Mammary epithelial cell (primary cell): ENCODE measurements around the gene C1QTNF2.

Experiments
- EZH2 ChIP-seq: IDR thresholded peaks from 2 replicates; pipeline ENCODE4 v1.6.1; 2012; ENCODE audit warnings: low read length, inconsistent platforms, borderline replicate concordance
- TF ChIP-seq, protein P1 (sequence below), 2 donors: IDR thresholded peaks in 1 of 2; conservative IDR thresholded peaks in 1 of 2; 2 replicates each; pipeline ENCODE4 v1.5.1; 2011 to 2012; ENCODE audit warnings: inconsistent platforms in 2 of 2, low read length in 2 of 2, mild to moderate bottlenecking in 2 of 2, control low read depth in 1 of 2, low read depth in 1 of 2; ENCODE audit not compliant: insufficient read depth in 1 of 2; ENCODE audit errors: extremely low read depth in 1 of 2

DNA sequence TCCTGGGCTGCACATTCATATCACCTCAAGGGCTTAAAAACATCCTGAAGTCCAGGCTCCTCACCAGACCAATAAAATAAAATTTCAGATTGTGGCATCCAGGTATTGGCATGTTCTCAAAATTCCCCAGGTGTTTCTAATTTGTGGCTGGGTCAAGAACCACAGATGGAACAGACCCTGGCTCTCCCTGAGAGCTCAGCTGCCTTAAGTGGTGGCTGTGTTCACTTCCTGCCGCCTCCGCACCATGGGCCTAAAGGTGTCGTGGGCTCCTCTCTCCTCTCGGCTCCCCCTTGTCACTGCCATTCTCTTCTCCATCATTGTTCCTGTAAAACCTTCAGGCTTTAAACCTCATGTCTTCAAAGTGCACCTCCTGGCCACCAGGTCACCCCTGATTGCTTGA is 40.2 kb downstream of the C1QTNF2 start:
- no peak for TF ChIP-seq EZH2
- TF ChIP-seq, protein P1, sequence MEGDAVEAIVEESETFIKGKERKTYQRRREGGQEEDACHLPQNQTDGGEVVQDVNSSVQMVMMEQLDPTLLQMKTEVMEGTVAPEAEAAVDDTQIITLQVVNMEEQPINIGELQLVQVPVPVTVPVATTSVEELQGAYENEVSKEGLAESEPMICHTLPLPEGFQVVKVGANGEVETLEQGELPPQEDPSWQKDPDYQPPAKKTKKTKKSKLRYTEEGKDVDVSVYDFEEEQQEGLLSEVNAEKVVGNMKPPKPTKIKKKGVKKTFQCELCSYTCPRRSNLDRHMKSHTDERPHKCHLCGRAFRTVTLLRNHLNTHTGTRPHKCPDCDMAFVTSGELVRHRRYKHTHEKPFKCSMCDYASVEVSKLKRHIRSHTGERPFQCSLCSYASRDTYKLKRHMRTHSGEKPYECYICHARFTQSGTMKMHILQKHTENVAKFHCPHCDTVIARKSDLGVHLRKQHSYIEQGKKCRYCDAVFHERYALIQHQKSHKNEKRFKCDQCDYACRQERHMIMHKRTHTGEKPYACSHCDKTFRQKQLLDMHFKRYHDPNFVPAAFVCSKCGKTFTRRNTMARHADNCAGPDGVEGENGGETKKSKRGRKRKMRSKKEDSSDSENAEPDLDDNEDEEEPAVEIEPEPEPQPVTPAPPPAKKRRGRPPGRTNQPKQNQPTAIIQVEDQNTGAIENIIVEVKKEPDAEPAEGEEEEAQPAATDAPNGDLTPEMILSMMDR (conservative IDR thresholded peaks at IDR 0.05 in 1 of 2, IDR thresholded peaks at IDR 0.05 in 1 of 2; ENCODE audit: extremely low read depth in 1 of 2, insufficient read depth in 1 of 2, low read depth in 1 of 2, low read length in 2 of 2) = no peak
